HG03159 (cell line): ENCODE measurements around the gene LOXL1.

Experiments
- ATAC-seq: cut with Tn5 transposase; IDR thresholded peaks from one replicate; pipeline ENCODE4 v1.9.1; 2021; ENCODE audit warnings: mild to moderate bottlenecking, moderate library complexity; ENCODE audit not compliant: unreplicated experiment

Gene LOXL1

DNA sequence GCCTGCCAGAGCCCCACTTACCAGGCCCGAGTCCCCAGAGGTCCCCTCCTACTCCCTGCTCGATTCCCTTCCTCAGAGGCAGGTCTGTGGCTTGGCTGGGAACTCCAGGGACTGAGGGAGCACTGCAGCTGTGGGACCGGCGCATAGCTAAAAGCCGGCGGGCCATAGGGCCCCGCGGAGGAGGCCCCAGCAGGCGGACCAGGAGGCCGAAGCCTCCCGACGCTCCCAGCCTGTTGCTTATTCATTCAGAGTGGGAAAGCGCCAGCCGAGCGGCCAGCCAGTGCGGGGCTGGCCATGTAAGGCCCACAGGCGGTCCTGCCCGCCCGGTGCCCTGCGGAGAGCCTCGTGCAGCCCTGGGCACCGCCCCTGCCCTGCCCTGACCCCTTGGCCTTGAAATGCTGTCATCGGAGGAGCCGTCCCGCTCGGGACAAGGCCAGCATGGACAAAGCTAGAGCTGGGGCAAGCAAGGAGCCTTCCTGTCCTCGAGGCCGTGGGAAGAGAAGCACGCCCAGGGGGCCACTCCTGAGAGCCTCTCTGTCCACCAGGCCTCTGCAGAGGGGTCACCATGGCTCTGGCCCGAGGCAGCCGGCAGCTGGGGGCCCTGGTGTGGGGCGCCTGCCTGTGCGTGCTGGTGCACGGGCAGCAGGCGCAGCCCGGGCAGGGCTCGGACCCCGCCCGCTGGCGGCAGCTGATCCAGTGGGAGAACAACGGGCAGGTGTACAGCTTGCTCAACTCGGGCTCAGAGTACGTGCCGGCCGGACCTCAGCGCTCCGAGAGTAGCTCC, at the start of gene LOXL1:
LOXL1 (plus strand) TSS at position 244 of the 784 bp plus-strand sequence; CDS start at position 566, 322 bp downstream.
- no peak for ATAC-seq

GRCh38 chr15:73879426-73879825, 46.8 kb upstream of the LOXL1 start:
- ATAC-seq, result no peak

DNA sequence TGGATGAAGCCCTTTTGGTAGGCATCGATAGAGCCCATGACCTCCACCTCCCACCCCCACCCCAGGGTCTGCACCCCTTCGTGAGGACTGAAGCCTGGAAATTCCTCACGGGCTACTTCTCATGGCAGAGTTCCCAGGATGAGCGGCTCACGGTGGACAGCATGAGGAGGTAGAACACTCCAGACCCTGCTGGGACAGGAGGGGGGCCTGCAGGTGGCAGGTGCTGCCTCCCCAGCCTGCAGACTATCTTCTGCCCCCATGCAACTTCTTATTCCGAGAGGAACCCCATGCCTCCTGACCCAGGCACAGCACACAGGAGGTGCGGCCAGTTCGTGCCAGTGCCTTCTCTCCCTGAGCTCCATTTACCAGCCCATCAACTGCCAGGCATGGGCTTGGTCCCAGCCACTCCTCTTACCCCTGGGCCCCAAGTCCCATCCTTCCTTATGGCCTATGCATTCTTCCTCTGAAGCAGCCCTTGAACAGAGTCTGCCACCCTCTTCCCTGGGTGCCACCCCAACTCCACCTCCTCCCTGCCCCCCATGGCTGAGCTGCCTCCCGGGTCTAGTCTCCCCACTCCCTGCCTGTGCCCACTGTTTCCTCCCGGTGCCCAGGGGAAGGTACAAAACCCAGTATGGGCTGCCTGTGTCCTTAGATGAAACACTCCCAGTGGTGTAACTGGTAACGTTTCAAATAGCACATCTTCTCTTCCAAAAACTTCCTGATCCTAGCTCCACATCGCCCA, 44.5 kb upstream of the LOXL1 start:
- ATAC-seq, result no peak

- no peak for ATAC-seq
Observed at GRCh38 chr15:73882761-73883419, 43.4 kb upstream of the LOXL1 start.

DNA sequence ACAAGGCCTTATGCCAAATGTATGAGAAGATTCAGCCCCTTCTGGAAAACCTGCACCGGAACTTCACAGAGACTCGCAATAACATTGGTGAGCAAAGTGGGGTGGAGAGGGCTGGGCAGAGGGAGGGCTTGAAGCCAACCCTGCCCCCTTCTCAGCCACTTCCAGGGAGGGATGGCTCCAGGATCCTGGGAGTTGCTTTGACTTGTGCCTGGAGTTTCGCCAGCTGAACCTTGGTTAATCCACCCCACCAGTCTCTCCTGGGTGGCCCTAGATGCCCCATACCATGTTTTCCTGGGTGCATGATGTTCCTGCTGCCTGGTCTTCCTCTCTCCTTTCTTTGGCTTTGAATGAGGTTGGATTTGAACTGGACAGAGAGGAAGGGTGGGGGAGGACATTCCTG, 42.1 kb upstream of the LOXL1 start:
- ATAC-seq, result no peak

- ATAC-seq, result no peak
Observed at GRCh38 chr15:73885954-73886700, 40.1 kb upstream of the LOXL1 start.

- no peak for ATAC-seq
Observed at GRCh38 chr15:73886717-73887345, 39.4 kb upstream of the LOXL1 start.

DNA sequence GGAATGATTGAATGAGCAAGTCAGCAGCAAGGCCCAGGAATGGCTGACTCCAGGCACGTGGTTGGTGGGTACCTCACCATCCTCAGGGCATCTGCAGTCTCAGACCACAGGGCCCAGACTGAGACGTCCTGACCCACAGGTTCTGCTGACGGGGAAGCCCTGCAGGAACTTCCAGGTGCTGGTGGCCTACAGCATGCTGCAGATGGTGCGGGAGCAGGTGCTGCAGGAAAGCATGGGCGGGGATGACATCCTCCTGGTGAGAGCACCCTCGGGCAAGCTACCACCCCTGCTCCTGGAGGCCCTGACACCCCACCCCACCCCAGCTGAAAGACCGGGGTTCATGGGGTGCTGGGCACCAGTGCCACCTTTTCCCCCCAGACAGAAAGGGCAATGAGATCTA, 38.8 kb upstream of the LOXL1 start:
- no peak for ATAC-seq

DNA sequence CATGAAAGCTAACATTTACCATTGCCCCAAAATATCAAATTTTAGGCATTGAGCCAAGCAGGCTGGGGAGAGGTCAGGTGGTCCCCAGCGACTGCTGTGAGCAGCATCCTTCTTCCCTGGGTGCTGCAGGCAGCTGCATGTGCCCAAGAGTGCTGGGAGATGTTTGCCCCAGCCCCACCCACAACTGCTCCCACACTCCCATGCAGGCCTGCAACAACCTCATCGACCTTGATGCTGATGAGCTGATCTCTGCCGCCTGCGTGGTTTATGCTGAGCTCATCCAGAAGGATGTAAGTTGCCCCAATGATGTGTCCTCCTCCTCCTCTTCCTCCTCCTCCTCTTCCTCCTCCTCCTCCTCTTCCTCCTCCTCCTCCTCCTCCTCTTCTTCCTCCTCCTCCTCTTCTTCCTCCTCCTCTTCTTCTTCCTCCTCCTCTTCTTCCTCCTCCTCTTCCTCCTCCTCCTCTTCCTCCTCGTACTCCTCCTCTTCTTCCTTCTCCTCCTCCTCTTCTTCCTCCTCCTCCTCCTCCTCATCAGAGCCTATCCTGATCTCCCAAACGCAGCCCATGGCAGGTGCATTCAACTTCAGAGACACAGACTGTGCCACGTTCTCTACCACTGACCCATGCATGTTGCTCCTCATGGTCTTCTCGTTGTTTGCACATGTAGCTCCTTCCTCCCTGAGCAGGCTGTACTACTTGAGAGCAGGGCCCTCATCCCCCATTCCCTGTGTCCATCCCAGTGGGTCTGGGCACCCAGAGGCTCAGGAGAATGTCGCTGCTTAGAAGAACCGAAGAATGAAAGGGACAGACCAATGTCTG, 37.8 kb upstream of the LOXL1 start:
- ATAC-seq, result no peak

- ATAC-seq, result no peak
Observed at GRCh38 chr15:73889053-73889761, 37.1 kb upstream of the LOXL1 start.

DNA sequence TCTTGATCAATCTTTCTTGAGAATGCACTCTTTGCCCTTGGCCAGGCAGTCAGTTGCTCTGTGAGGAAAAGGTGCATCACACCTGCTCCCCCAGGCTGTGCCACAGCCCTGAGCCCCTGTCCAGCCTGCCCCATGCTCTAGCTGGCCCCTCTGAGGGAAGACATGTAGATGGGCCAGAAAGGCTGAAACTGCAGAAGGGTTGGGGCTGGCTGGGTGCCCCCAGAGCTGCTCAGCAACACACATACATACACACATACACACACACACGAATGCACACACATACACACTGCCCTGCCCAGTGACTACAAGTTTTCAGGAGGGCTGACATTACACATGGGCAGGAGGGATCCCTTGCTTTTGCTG, 36.5 kb upstream of the LOXL1 start:
- no peak for ATAC-seq

- ATAC-seq, result no peak
Observed at GRCh38 chr15:73891328-73892315, 34.6 kb upstream of the LOXL1 start.

GRCh38 chr15:73892446-73893226, 33.6 kb upstream of the LOXL1 start:
- no peak for ATAC-seq

GRCh38 chr15:73894133-73894814, 32.0 kb upstream of the LOXL1 start:
- ATAC-seq, result no peak

DNA sequence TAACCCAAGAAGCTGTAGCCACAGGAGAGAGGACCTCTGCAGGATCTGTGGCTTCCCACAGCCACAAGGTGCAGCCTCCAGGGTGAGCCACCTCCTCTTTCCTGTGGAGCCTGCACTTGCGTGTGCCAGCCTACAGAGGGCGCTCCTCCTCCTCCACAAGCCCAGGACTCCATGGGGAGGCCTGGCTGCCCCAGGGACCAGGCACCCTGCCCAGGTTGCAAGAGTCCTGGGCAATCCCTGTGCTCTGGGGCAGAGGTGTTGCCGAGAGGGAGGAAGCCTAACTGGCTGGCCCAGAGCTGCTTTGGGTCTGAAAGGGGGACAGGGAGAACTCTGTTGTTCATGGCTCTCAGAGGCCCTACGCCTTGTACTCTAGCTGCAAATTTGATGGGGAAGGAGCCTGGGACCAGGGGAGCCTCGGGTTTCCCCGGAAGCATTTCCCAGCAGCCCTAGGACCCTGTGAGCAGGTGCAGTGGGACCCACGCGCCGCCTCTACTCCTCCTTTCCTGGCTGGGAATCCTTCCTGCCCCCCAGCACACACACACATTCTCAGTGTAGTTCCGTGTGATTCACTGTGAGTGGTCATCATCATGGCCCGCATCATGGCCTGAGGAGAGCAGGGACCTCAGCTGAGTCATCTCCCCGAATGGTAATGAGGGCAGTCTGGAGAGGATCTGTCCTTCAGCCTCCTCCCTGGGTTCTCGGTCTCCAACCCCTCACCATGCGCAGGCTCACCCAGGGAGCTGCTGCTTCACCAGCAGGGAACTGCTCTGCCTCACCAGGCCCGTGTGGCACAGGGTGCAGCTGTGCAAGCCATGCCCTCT, 28.6 kb upstream of the LOXL1 start:
- ATAC-seq, result no peak
